GM18507 (cell line): Measurements from ENCODE around the gene FXR1.
"Not testable (repeated sequence)": the region's sequence is repeated elsewhere in the genome, so short reads cannot be mapped to it uniquely, and the experiment has no call there.

Experiments
- DNase-seq: peaks from one replicate; pipeline ENCODE4 v3.0.0; 2011; ENCODE audit warnings: low read depth; ENCODE audit not compliant: insufficient read length; ENCODE audit errors: extremely low spot score
- FAIRE-seq: peaks from 2 replicates; lab custom pipeline; 2011; peaks lifted over from hg19 to GRCh38; lab: Jason Lieb, UNC

The FXR1 gene

GRCh38 chr3:180930526-180930925 lies 18.1 kb downstream of the FXR1 start:
- FAIRE-seq = no peak
- DNase-seq = no peak

DNA sequence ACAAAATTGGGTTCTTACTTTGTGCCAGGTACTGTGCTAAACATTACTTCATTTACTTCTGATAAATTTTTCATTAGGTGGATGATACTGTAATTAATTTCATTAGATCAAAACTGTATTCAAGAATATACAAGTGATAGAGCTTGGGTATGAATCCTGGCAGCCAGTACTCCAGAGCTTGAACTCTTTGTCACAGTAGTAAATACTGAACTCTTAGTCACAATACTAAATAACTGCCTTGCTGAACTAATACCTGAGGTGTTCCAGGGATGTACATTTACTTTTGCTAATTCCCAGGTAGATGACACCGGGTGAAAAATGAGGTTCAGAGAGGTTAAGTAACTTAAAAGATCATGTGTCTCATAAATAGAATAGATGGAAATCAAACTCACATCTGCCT lies 20.3 kb downstream of the FXR1 start:
- DNase-seq = no peak
- no peak for FAIRE-seq

DNA sequence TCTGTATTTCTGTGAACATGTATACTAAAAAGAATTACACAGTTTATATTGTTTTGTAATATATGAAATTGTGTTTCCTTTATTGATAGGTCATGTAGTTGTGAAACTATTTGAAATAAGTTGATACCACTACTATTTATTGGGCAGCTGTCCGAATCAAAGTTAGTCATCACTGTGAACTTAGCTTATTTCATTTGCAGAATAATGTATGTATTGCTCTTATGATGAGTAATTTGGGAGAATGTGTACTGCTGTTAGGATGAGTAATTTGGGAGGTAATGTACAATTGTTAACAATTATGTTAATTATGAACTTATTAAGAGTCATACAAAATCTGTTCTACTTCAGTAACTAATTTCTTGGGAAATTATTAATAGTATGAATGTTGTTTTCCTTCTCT lies 22.2 kb downstream of the FXR1 start:
- no peak for FAIRE-seq
- DNase-seq = no peak

- no peak for FAIRE-seq
Measured at GRCh38 chr3:180940826-180941225, 28.4 kb downstream of the FXR1 start.

DNA sequence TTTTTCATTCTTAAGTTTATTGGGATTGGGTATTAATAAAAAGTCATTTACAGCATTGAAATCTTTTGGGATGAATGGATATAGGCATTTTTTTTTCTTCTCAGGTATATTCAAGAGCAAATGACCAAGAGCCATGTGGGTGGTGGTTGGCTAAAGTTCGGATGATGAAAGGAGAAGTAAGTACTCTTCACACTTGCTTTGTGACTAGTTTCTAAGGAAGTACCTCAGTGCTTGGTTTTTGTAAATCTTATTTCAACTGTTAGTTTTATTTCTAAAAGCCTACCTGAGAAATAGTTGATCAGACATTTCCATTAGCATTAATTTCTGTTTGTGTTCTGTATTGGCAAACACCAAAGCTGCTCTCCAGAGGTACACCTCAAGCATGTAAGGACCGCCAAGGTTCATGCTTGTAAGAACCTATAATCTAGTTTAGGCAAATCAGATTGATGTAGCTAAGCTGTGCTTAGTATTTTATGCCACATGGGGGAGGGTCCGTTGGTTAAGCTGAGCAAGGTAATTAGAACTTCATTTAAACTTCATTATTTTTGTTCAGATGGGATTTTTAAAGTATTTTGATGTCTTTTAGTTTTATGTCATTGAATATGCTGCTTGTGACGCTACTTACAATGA lies 35.4 kb downstream of the FXR1 start:
- FAIRE-seq (peak; percentile 12), DNase-seq (no peak)

More at GRCh38 chr3:180940826-180941225, 28.4 kb downstream of the FXR1 start:
- DNase-seq = no peak

DNA sequence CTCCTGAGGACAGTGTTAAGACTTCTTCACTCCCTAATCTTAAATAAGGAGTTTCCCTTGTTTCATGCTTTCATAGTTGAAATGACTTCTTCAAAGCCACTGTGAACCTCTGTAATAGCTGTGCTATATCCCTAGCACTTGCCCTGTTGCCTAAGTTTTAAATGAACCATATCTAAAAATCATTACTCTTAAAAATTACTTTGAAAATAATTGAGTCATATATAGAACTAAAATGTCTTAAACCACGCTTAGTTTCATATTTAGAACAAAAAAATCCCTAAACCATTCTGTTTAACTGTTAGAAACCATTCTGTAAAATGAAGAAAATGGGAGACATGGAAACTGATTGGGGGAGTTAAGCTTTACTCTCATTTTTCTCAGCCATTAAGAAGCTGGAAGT lies 47.2 kb downstream of the FXR1 start:
- no peak for FAIRE-seq

GRCh38 chr3:180961087-180961486 lies 48.6 kb downstream of the FXR1 start:
- no peak for DNase-seq
- no peak for FAIRE-seq

More for the DNA sequence above, 47.2 kb downstream of the FXR1 start:
- no peak for DNase-seq

DNA sequence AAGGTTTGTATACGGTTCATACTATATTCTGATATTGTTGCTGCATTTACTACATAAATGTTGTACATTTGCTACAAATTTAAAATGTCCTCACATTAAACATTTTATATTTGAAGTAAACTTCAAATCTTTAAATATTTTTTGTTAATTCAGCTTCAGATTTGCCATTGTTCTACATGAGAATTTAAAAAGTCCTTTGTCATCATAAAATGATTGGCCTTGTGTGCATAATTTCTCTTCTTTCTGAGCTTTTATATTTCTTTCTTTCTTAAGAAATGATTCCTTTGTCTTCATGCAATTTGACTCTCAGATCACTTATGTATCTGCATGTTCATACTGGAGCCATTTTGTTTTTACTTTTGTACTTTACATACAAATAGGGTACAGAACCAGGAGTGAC lies 49.1 kb downstream of the FXR1 start:
- FAIRE-seq = no peak

GRCh38 chr3:180962530-180962929 lies 50.1 kb downstream of the FXR1 start:
- FAIRE-seq = no peak

More for the DNA sequence above, 49.1 kb downstream of the FXR1 start:
- no peak for DNase-seq

GRCh38 chr3:180970931-180971330 lies 58.5 kb downstream of the FXR1 start:
- FAIRE-seq = no peak
- DNase-seq = no peak

More at GRCh38 chr3:180962530-180962929, 50.1 kb downstream of the FXR1 start:
- DNase-seq = no peak

GRCh38 chr3:180973543-180973942 lies 61.1 kb downstream of the FXR1 start:
- no peak for FAIRE-seq
- DNase-seq = peak; percentile 2

DNA sequence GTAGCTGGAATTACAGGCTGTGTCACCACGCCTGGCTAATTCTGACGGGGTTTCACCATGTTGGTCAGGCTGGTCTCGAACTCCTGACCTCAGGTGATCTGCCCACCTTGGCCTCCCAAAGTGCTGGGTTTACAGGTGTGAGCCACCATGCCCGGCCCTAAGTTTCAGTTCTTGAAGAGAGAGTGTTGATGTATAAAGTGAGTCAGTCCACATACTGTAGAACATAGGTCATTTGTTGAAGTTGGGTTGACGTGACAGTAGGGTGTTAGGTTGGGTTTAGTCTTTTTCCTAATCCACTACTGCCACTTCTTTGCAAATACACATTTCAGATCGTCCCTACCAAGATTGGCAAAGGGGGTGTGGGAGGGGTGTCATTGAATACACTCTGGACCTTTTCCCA lies 61.8 kb downstream of the FXR1 start:
- no peak for FAIRE-seq

DNA sequence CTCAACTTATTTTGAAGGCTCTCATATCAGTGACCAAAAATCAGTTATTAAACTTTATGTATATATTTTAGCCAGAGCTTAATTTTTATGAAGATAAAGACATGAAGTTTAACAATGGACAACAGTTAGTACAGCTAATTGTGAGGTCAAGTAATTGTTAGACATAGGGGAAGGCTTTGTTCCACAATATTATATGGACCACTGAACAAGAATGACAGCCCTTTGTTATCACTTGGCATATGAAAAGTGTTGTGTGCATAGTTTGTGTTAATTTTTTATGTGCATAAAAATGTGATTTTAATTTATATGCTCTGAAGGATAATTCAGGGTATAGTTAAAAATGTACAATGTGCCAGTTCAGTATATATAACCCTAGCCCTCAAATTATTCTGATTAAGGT lies 65.0 kb downstream of the FXR1 start:
- FAIRE-seq (no peak), DNase-seq (no peak)

More for the DNA sequence above, 61.8 kb downstream of the FXR1 start:
- no peak for DNase-seq

DNA sequence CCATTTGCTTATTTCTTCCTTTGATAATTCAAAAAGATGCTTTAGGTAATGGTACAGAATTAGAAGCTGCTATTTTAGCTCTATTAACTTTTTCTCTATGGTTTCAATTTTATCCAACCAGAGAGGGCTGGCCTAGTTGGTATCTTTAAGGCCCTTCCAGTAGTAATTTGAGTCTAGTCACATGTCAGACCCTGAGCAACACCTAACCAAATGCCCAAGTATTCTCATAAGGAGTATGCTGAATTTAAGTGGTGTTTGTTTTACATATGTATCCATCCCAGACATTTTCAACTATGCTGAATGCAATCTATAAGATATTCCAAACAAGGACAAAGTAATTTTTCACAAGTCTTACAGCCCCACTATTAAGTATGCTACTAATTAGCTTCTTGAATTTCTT lies 67.5 kb downstream of the FXR1 start:
- DNase-seq (no peak), FAIRE-seq (no peak)

- no peak for FAIRE-seq
Measured at GRCh38 chr3:180980611-180981010, 68.1 kb downstream of the FXR1 start.

GRCh38 chr3:180981912-180982311 lies 69.4 kb downstream of the FXR1 start:
- no peak for FAIRE-seq
- DNase-seq = no peak

More at GRCh38 chr3:180980611-180981010, 68.1 kb downstream of the FXR1 start:
- no peak for DNase-seq

GRCh38 chr3:180983136-180983535 lies 70.7 kb downstream of the FXR1 start:
- FAIRE-seq = no peak

GRCh38 chr3:180986366-180986765 lies 73.9 kb downstream of the FXR1 start:
- not testable (repeated sequence) for DNase-seq, FAIRE-seq

More at GRCh38 chr3:180983136-180983535, 70.7 kb downstream of the FXR1 start:
- no peak for DNase-seq

- no peak for FAIRE-seq
Measured at GRCh38 chr3:180987344-180987743, 74.9 kb downstream of the FXR1 start.

DNA sequence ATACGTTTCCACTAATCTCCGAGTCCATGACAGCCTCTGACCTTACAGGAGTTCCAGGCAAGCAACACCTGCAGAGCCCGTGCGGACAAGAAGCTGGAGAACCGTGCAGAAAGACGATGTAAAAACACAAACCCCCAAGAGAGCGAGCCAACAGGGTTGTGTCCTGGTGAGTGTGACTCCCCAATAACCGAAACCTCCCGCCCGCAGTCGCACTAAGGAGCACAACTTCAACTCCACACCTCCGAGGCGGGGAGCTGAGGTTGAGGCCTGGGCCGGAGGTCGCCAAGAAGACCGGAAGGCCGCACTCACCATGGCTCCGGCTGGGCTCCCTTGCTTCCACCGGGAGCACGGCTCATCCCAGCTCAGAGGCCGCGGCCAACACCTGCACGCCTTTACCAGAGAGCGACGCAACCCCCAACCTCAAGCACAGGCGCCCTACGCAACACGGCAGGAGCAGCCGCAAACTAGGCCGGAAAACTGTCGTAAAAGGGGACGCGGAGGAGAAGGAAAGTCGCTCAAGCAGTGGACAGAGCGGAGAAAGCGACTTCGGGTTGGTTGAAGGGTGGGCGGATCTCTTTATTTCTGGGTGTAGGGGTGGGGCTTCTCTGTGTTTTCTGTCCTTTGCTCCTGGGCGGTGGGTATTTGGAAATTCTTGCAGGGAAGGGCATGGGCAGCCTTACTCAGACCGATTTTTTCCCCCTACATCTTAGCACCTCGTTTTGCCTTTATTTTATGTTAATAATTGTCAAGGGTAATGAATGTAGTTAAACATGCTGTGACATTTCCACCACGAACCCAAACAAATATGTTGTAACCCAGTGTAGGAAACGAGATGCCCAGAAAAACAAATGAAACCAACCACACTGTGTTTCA lies 77.1 kb downstream of the FXR1 start, which contains the start of gene DNAJC19:
TSS of gene DNAJC19 (minus strand) at position 446 of the 873 bp plus-strand sequence. CDS start at position 312, 134 bp downstream.
- FAIRE-seq = peak; percentile 98

More at GRCh38 chr3:180987344-180987743, 74.9 kb downstream of the FXR1 start:
- DNase-seq = no peak

More for the DNA sequence above, 77.1 kb downstream of the FXR1 start, which contains the start of gene DNAJC19:
- peak; percentile 77 for DNase-seq
